Measurements from ENCODE around the gene TFG.
A peak's percentile ranks its signal among the peaks of the same experiment; 100 is the strongest.

Gene TFG

DNA sequence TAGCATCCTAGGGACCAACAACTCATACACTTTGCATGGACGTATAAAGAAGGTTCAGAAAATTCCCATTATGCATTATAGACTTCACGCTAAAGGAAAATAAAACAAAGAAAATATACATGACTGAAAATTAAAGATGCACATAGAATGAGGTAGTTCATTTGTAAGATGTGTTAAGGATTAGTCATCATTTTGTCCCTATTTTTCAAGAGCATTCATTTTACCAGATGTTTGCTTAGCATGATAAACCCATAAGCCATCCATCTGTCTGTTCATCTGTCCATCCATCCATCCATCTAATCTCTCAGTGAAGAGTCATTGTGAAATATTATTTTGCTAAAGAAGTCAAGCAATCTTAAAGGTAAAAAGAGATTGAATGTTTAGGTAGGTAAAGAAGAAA is 80.3 kb downstream of the TFG start:
- Histone ChIP-seq H2AFZ (ENCODE audit: low read depth, low read length) (no peak overlapping the region), H3K4me2 (ENCODE audit: low read length) (no peak overlapping the region), H3K4me3 (ENCODE audit: low read length) (no peak overlapping the region), H3K36me3 (replicated peaks; ENCODE audit: low read depth, low read length) (no peaks in the 10 kb centered on the region), H3K9me3 (ENCODE audit: insufficient read depth, low read length) (no peaks in the 10 kb centered on the region), H3K79me2 (ENCODE audit: low read length) (no peaks in the 10 kb centered on the region), H3K27me3 (ENCODE audit: low read depth, low read length) (no peaks in the 10 kb centered on the region), H3K27ac (ENCODE audit: low read length) (no peak overlapping the region), H4K20me1 (ENCODE audit: insufficient read depth, low read length) (no peaks in the 10 kb centered on the region), H3K9ac (ENCODE audit: low read length) (no peak overlapping the region), H3K4me1 (ENCODE audit: low read length) (no peaks in the 10 kb centered on the region)
- TF ChIP-seq EZH2phosphoT487 (IDR thresholded peaks at IDR 0.05; ENCODE audit: low read depth) = no peak
- TF ChIP-seq, protein P1, sequence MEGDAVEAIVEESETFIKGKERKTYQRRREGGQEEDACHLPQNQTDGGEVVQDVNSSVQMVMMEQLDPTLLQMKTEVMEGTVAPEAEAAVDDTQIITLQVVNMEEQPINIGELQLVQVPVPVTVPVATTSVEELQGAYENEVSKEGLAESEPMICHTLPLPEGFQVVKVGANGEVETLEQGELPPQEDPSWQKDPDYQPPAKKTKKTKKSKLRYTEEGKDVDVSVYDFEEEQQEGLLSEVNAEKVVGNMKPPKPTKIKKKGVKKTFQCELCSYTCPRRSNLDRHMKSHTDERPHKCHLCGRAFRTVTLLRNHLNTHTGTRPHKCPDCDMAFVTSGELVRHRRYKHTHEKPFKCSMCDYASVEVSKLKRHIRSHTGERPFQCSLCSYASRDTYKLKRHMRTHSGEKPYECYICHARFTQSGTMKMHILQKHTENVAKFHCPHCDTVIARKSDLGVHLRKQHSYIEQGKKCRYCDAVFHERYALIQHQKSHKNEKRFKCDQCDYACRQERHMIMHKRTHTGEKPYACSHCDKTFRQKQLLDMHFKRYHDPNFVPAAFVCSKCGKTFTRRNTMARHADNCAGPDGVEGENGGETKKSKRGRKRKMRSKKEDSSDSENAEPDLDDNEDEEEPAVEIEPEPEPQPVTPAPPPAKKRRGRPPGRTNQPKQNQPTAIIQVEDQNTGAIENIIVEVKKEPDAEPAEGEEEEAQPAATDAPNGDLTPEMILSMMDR (IDR thresholded peaks at IDR 0.05; ENCODE audit: low read depth, low read length) = no peak

DNA sequence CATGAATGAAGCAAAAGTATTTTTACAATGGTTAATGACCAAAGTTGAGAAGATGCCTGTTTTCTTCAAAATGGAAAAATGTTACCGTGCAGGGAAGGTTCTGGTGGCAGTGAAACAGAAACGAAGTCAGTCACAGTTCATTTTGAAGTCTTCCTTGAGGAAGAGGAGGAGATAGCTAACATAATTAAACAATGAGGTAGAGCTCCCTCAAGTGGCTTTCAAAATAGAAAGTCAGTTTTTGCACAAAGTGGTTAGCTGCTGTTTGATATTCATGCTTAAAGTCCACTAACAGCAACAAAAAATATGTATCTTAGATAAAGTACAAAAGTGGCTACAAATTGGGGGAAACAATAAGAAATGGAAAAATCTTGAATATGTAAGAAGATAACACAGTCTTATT is 87.3 kb downstream of the TFG start:
- peak overlapping the region; percentile 98 for H2AFZ ChIP-seq (ENCODE audit: low read depth, low read length)
- H3K27me3 ChIP-seq (ENCODE audit: low read depth, low read length) = no peaks in the 10 kb centered on the region
- H3K4me3 ChIP-seq (ENCODE audit: low read length) = peak overlapping the region; percentile 64
- H3K79me2 ChIP-seq (ENCODE audit: low read length) = no peaks in the 10 kb centered on the region
- no peaks in the 10 kb centered on the region for H3K36me3 ChIP-seq (replicated peaks; ENCODE audit: low read depth, low read length)
- no peak overlapping the region for H3K27ac ChIP-seq (ENCODE audit: low read length)
- H3K4me2 ChIP-seq (ENCODE audit: low read length) = peak overlapping the region; percentile 65
- peak overlapping the region; percentile 23; the same call in 1 of the 2 replicates for H3K9ac ChIP-seq (ENCODE audit: low read length)
- no peak for TF ChIP-seq EZH2phosphoT487 (IDR thresholded peaks at IDR 0.05; ENCODE audit: low read depth)
- TF ChIP-seq, protein P1 (IDR thresholded peaks at IDR 0.05; ENCODE audit: low read depth, low read length) = peak; percentile 72
- H3K4me1 ChIP-seq (ENCODE audit: low read length) = peaks cover 10% of the 10 kb centered on the region
- no peaks in the 10 kb centered on the region for H3K9me3 ChIP-seq (ENCODE audit: insufficient read depth, low read length)
- H4K20me1 ChIP-seq (ENCODE audit: insufficient read depth, low read length) = no peaks in the 10 kb centered on the region

DNA sequence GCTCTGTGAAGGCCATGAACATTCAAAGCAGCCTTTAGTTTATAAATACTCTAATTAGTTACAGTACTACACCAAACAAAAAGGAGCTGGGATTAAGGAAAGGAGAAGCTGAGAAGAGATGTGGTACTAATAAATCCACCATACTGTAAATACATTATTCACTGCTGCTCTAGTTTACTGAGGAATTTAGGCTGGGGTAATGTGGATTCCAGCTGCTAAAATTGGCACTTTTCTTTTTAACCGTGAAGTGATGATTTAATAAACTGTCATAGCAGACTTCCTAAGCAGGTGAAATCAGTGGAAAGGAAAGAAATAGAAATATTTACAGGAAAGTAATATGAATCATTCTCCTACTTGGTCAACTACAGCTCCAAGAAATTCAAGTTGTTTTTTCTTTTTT is 88.7 kb downstream of the TFG start:
- no peak overlapping the region for H3K4me2 ChIP-seq (ENCODE audit: low read length)
- H3K4me3 ChIP-seq (ENCODE audit: low read length) = no peak overlapping the region
- H2AFZ ChIP-seq (ENCODE audit: low read depth, low read length) = no peak overlapping the region
- no peak overlapping the region for H3K27ac ChIP-seq (ENCODE audit: low read length)
- no peaks in the 10 kb centered on the region for H3K79me2 ChIP-seq (ENCODE audit: low read length)
- no peak overlapping the region for H3K9ac ChIP-seq (ENCODE audit: low read length)
- no peaks in the 10 kb centered on the region for H4K20me1 ChIP-seq (ENCODE audit: insufficient read depth, low read length)
- H3K9me3 ChIP-seq (ENCODE audit: insufficient read depth, low read length) = no peaks in the 10 kb centered on the region
- H3K27me3 ChIP-seq (ENCODE audit: low read depth, low read length) = no peaks in the 10 kb centered on the region
- TF ChIP-seq, protein P1 (IDR thresholded peaks at IDR 0.05; ENCODE audit: low read depth, low read length) = no peak
- TF ChIP-seq EZH2phosphoT487 (IDR thresholded peaks at IDR 0.05; ENCODE audit: low read depth) = no peak
- H3K4me1 ChIP-seq (ENCODE audit: low read length) = peaks cover 10% of the 10 kb centered on the region
- no peaks in the 10 kb centered on the region for H3K36me3 ChIP-seq (replicated peaks; ENCODE audit: low read depth, low read length)
